ENCODE data around the gene LBH. TPM values are rescaled to one million over a fixed set of nuclear protein-coding genes. Genes with fewer than 3 reads are reported as not detected.

Gene LBH
- polyA plus RNA-seq, 3 donors: 0.41 to 0.76 (median 0.42) TPM

GRCh38 chr2:30218814-30219213 lies 12.5 kb upstream of the LBH start:
- no peaks in the 10 kb centered on the region for H3K9me3 Mint-ChIP-seq
- H3K27me3 Mint-ChIP-seq (ENCODE audit: low read depth in 3 of 3): peaks cover 0 to 11% (median 4%) of the 10 kb centered on the region in 3 donors
- Histone ChIP-seq H2AFZ (ENCODE audit: insufficient read depth, low read depth, low read length, poor library complexity, severe bottlenecking) (no peak overlapping the region), H3K4me2 (replicated peaks; ENCODE audit: extremely low read depth, low read length, poor library complexity, severe bottlenecking) (no peak overlapping the region), H3K27me3 (ENCODE audit: control insufficient read depth in 2 of 2, insufficient read depth in 2 of 2, low read length in 2 of 2) (no peaks in the 10 kb centered on the region), H3K9me3 (replicated peaks in 1 of 2; ENCODE audit: control insufficient read depth in 1 of 2, insufficient read depth in 1 of 2, low read length in 2 of 2) (no peaks in the 10 kb centered on the region), H3K27ac (ENCODE audit: low read depth in 1 of 2, low read length in 2 of 2) (no peak overlapping the region), H3K4me1 (ENCODE audit: control insufficient read depth in 1 of 2, insufficient read depth in 2 of 2, low read length in 2 of 2) (peaks cover 7 to 8% of the 10 kb centered on the region in 2 donors), H4K20me1 (ENCODE audit: insufficient read depth, low read length) (no peaks in the 10 kb centered on the region), H3K36me3 (replicated peaks in 1 of 2; ENCODE audit: control insufficient read depth in 1 of 2, insufficient read depth in 2 of 2, low read length in 2 of 2) (no peaks in the 10 kb centered on the region), H3K79me2 (ENCODE audit: insufficient read depth, low read length) (no peaks in the 10 kb centered on the region), H3K4me3 (replicated peaks in 1 of 3; ENCODE audit: low read depth in 2 of 3, low read length in 3 of 3) (no peak overlapping the region), H3K9ac (ENCODE audit: insufficient read depth, low read length, poor library complexity, severe bottlenecking) (no peak overlapping the region)
- intact Hi-C loops (cut with micrococcal nuclease): no loop called here
- no peak for TF ChIP-seq CTCF (IDR thresholded peaks at IDR 0.05)
- WGBS (ENCODE audit: insufficient coverage): 100% methylated on average over 4 of the region's 4 CpGs
- DNase-seq: no peak
- no peaks in the 10 kb centered on the region for H3K36me3 Mint-ChIP-seq
- H3K4me1 Mint-ChIP-seq: peaks cover 23% of the 10 kb centered on the region
- no peak overlapping the region for H3K4me3 Mint-ChIP-seq
- H3K27ac Mint-ChIP-seq: no peak overlapping the region

GRCh38 chr2:30219886-30220875 lies 11.2 kb upstream of the LBH start:
- Histone ChIP-seq H3K4me1 (ENCODE audit: control insufficient read depth in 1 of 2, insufficient read depth in 2 of 2, low read length in 2 of 2) (peaks cover 15 to 18% of the 10 kb centered on the region in 2 donors), H3K9me3 (replicated peaks in 1 of 2; ENCODE audit: control insufficient read depth in 1 of 2, insufficient read depth in 1 of 2, low read length in 2 of 2) (no peaks in the 10 kb centered on the region), H3K27me3 (ENCODE audit: control insufficient read depth in 2 of 2, insufficient read depth in 2 of 2, low read length in 2 of 2) (no peaks in the 10 kb centered on the region), H3K4me2 (replicated peaks; ENCODE audit: extremely low read depth, low read length, poor library complexity, severe bottlenecking) (no peak overlapping the region), H3K27ac (ENCODE audit: low read depth in 1 of 2, low read length in 2 of 2) (no peak overlapping the region), H3K4me3 (replicated peaks in 1 of 3; ENCODE audit: low read depth in 2 of 3, low read length in 3 of 3) (no peak overlapping the region), H2AFZ (ENCODE audit: insufficient read depth, low read depth, low read length, poor library complexity, severe bottlenecking) (no peak overlapping the region), H4K20me1 (ENCODE audit: insufficient read depth, low read length) (no peaks in the 10 kb centered on the region), H3K9ac (ENCODE audit: insufficient read depth, low read length, poor library complexity, severe bottlenecking) (no peak overlapping the region), H3K79me2 (ENCODE audit: insufficient read depth, low read length) (no peaks in the 10 kb centered on the region), H3K36me3 (replicated peaks in 1 of 2; ENCODE audit: control insufficient read depth in 1 of 2, insufficient read depth in 2 of 2, low read length in 2 of 2) (no peaks in the 10 kb centered on the region)
- TF ChIP-seq CTCF (IDR thresholded peaks at IDR 0.05): no peak
- H3K36me3 Mint-ChIP-seq: no peaks in the 10 kb centered on the region
- H3K4me3 Mint-ChIP-seq: no peak overlapping the region
- peaks cover 0 to 10% (median 4%) of the 10 kb centered on the region in 3 donors for H3K27me3 Mint-ChIP-seq (ENCODE audit: low read depth in 3 of 3)
- H3K4me1 Mint-ChIP-seq: peaks cover 36% of the 10 kb centered on the region
- no peaks in the 10 kb centered on the region for H3K9me3 Mint-ChIP-seq
- no peak overlapping the region for H3K27ac Mint-ChIP-seq
- intact Hi-C loops (cut with micrococcal nuclease): no loop called here
- 96% methylated on average over 13 of the region's 13 CpGs for WGBS (ENCODE audit: insufficient coverage)
- DNase-seq: no peak

All from CD14-positive monocyte (primary cell).